ENCODE measurements around the gene TUBB4A.

DNA sequence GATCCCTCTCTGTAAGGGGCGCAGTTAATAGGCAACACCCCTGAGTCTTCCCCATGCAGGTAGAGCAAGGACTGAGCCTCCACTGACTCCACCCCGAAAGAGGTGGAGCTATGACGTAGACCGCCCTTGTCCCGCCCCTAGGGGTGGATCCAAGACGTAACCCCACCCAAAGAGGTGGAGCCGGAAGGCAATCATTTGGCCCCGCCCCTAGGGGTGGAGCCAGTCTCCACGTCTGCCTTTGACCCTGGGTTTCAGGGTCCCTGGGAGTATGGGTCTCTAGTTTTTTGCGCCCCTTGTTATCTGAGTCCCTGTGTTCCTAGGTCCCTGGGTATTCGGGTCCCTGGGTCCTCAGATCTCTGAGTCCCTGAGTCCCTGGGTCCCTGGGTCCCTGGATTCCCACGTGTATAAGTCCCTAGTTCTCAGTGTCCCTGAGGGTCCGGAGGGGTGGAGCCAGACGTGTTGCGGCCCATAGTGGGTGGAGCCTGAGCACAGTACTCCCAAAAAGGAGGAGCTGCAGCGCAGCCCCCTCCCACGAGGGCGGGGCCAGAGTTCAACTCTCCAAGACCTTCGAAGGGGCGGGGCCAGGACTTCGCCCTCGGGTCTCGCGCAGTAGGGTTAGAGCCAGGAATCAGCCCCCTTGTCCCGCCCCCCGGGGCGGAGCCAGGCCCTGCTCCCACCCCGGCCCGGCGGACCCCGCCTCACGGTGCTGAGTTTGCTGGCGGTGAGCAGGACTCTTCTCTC, 25.8 kb downstream of the TUBB4A start:
- TF ChIP-seq EZH2 (IDR thresholded peaks at IDR 0.05; ENCODE audit: borderline replicate concordance, low read depth, low read length, severe bottlenecking), result no peak
- TF ChIP-seq, protein P1, sequence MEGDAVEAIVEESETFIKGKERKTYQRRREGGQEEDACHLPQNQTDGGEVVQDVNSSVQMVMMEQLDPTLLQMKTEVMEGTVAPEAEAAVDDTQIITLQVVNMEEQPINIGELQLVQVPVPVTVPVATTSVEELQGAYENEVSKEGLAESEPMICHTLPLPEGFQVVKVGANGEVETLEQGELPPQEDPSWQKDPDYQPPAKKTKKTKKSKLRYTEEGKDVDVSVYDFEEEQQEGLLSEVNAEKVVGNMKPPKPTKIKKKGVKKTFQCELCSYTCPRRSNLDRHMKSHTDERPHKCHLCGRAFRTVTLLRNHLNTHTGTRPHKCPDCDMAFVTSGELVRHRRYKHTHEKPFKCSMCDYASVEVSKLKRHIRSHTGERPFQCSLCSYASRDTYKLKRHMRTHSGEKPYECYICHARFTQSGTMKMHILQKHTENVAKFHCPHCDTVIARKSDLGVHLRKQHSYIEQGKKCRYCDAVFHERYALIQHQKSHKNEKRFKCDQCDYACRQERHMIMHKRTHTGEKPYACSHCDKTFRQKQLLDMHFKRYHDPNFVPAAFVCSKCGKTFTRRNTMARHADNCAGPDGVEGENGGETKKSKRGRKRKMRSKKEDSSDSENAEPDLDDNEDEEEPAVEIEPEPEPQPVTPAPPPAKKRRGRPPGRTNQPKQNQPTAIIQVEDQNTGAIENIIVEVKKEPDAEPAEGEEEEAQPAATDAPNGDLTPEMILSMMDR (IDR thresholded peaks at IDR 0.05; ENCODE audit: borderline replicate concordance, extremely low read depth, low read length, poor library complexity, severe bottlenecking), result no peak

Measured in DND-41 (cell line).